Loucy (cell line): Measurements from ENCODE around the gene ITM2B.
A peak's percentile ranks its signal among the peaks of the same experiment; 100 is the strongest.

Experiments used
- H2AFZ ChIP-seq: fragments of 200-600 bp; sonication (generic); 2 replicates; pipeline ENCODE4 v1.6.0; 2016; ENCODE audit warnings: antibody characterized with exemption, mild to moderate bottlenecking, low read length, moderate library complexity
- H3F3A ChIP-seq: fragments of 200-600 bp; 2 replicates; pipeline ENCODE4 v1.6.0; 2016; ENCODE audit warnings: antibody characterized with exemption, low read depth, mild to moderate bottlenecking
- H3K27me3 ChIP-seq: fragments of 200-600 bp; sonication (generic); 2 replicates; pipeline ENCODE4 v1.6.1; 2014; ENCODE audit warnings: low read length, mild to moderate bottlenecking; ENCODE audit not compliant: insufficient read depth, poor library complexity, severe bottlenecking
- H3K36me3 ChIP-seq: fragments of 200-600 bp; sonication (generic); 2 replicates; pipeline ENCODE4 v1.6.1; 2016; ENCODE audit warnings: low read length; ENCODE audit not compliant: insufficient read depth
- H3K4me1 ChIP-seq: fragments of 200-600 bp; sonication (generic); 2 replicates; pipeline ENCODE4 v1.5.1; 2014; ENCODE audit warnings: low read length, mild to moderate bottlenecking; ENCODE audit not compliant: insufficient read depth, poor library complexity, severe bottlenecking
- H3K4me2 ChIP-seq: fragments of 200-600 bp; sonication (generic); 2 replicates; pipeline ENCODE4 v1.6.0; 2014; ENCODE audit warnings: antibody characterized with exemption, low read length, low read depth, mild to moderate bottlenecking; ENCODE audit not compliant: poor library complexity, severe bottlenecking
- H3K4me3 ChIP-seq: fragments of 200-600 bp; sonication (generic); 2 replicates; pipeline ENCODE4 v1.5.1; 2014; ENCODE audit warnings: low read length, mild to moderate bottlenecking, mixed read lengths; ENCODE audit not compliant: poor library complexity, severe bottlenecking
- H3K79me2 ChIP-seq: fragments of 200-600 bp; sonication (generic); 2 replicates; pipeline ENCODE4 v1.6.1; 2014; ENCODE audit warnings: low read length; ENCODE audit not compliant: insufficient read depth
- H3K9ac ChIP-seq: fragments of 200-600 bp; sonication (generic); 2 replicates; pipeline ENCODE4 v1.6.0; 2014; ENCODE audit warnings: mild to moderate bottlenecking, low read depth, low read length, moderate library complexity; ENCODE audit not compliant: poor library complexity, severe bottlenecking
- H3K9me2 ChIP-seq: fragments of 200-600 bp; sonication (generic); replicated peaks from 2 replicates; pipeline ENCODE4 v1.6.1; 2016; ENCODE audit warnings: low read depth, low read length, mixed read lengths
- H3K9me3 ChIP-seq: fragments of 200-600 bp; sonication (generic); 2 replicates; pipeline ENCODE4 v1.6.1; 2014; ENCODE audit warnings: mild to moderate bottlenecking, antibody characterized with exemption, low read length, low read depth; ENCODE audit not compliant: insufficient read depth
- H4K20me1 ChIP-seq: fragments of 200-600 bp; sonication (generic); 2 replicates; pipeline ENCODE4 v1.6.0; 2014; ENCODE audit warnings: antibody characterized with exemption, low read length, mild to moderate bottlenecking; ENCODE audit not compliant: insufficient read depth, poor library complexity, severe bottlenecking
- EZH2phosphoT487 ChIP-seq: fragments of 200-600 bp; IDR thresholded peaks from 2 replicates; pipeline ENCODE4 v1.6.1; 2018; ENCODE audit warnings: antibody characterized with exemption, mild to moderate bottlenecking, moderate library complexity, borderline replicate concordance
- TF ChIP-seq, protein P1 (sequence below): fragments of 200-600 bp; sonication (generic); conservative IDR thresholded peaks from 2 replicates; pipeline ENCODE4 v1.5.1; 2014; ENCODE audit warnings: mild to moderate bottlenecking, antibody characterized with exemption, low read length

Gene ITM2B

DNA sequence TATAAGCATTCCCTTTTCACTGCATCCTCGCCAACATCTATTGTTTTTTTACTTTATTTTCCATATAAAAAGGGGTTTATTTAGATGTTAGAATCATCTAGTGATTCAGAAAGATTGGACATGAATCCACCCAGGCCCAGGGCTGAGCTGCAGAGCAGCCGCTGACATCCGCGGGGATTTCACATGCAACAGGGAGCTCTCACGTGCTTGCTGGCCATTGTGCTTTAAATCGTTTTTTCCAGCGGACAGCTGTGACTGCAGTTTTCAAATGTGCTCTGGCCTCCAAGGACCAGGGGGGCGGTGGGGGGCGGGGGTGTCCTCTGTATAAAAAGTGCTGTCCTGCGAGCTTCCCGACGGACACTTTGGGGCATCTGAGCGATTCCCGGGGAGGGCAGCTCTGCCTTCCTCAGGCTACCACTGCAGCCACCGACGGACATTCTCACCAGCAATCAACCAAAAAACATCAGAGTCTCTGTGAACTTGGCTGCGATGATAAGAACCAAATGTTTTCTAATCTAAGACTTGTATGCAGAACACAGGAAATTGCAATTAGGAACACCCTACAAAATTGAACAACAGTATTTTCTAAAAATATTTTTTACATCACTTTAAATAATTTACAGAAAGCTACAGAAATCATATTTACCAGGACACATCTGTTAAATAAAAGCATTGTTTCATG, 83.1 kb downstream of the ITM2B start:
- Histone ChIP-seq H3K9me3 (no peaks in the 10 kb centered on the region), H3K4me3 (peak overlapping the region; percentile 80), H3K36me3 (0 out of 2 replicates have a peak, but pooled peaks cover 8% of the 10 kb centered on the region), H3K4me2 (peak overlapping the region; percentile 80), H3K9ac (peak overlapping the region; percentile 92), H3K4me1 (peaks cover 17% of the 10 kb centered on the region), H3K79me2 (peaks cover 98% of the 10 kb centered on the region), H3F3A (no peaks in the 10 kb centered on the region), H4K20me1 (peaks cover 31% of the 10 kb centered on the region), H3K27me3 (no peaks in the 10 kb centered on the region), H3K9me2 (no peaks in the 10 kb centered on the region), H2AFZ (no peak overlapping the region)
- no peak for TF ChIP-seq EZH2phosphoT487
- TF ChIP-seq, protein P1, sequence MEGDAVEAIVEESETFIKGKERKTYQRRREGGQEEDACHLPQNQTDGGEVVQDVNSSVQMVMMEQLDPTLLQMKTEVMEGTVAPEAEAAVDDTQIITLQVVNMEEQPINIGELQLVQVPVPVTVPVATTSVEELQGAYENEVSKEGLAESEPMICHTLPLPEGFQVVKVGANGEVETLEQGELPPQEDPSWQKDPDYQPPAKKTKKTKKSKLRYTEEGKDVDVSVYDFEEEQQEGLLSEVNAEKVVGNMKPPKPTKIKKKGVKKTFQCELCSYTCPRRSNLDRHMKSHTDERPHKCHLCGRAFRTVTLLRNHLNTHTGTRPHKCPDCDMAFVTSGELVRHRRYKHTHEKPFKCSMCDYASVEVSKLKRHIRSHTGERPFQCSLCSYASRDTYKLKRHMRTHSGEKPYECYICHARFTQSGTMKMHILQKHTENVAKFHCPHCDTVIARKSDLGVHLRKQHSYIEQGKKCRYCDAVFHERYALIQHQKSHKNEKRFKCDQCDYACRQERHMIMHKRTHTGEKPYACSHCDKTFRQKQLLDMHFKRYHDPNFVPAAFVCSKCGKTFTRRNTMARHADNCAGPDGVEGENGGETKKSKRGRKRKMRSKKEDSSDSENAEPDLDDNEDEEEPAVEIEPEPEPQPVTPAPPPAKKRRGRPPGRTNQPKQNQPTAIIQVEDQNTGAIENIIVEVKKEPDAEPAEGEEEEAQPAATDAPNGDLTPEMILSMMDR = no peak

DNA sequence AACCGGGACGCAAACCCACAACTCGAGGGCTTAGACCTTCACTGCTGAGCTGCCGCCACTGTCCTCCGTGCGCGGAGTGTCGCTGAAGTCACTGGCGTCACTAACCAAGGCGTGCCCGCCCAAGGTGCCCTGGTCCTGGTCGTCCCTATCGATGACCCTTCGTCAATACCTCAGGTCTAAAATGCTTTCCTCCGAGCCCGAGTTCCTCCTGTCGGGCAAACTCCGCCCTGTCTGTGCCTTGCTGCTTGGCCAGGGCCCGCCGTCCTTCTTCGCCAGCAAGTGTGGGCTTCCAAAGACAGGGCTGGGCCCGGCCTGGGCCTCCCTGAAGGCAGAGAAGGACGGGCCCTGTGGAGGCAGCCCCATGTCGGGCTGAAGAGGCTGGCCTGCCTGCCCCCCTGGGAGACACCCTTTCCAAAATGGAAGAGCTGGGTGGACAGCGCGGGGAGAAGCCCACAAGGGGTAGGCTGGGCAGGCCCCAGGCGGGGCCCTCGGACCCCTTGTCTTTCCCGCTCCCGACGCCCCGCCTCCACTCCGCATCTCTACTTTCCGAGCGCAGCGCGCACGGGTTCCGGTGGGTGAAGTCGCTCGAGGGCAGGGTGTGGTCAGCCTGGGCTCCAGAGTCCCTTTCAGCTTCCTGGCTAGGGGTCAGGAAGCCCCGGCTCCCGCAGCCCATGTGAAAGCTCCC, 84.0 kb downstream of the ITM2B start:
- H3K9me2 ChIP-seq = no peaks in the 10 kb centered on the region
- peak overlapping the region; percentile 80 for H3K4me3 ChIP-seq
- H3K4me1 ChIP-seq = peaks cover 15% of the 10 kb centered on the region
- peaks cover 28% of the 10 kb centered on the region for H4K20me1 ChIP-seq
- H3K79me2 ChIP-seq = peaks cover 100% of the 10 kb centered on the region
- H2AFZ ChIP-seq = no peak overlapping the region
- H3F3A ChIP-seq = no peaks in the 10 kb centered on the region
- no peaks in the 10 kb centered on the region for H3K27me3 ChIP-seq
- peak overlapping the region; percentile 92 for H3K9ac ChIP-seq
- H3K4me2 ChIP-seq = peak overlapping the region; percentile 80
- H3K36me3 ChIP-seq = 0 out of 2 replicates have a peak, but pooled peaks cover 8% of the 10 kb centered on the region
- no peak for TF ChIP-seq EZH2phosphoT487
- TF ChIP-seq, protein P1 = no peak
- peaks cover 3% of the 10 kb centered on the region for H3K9me3 ChIP-seq

DNA sequence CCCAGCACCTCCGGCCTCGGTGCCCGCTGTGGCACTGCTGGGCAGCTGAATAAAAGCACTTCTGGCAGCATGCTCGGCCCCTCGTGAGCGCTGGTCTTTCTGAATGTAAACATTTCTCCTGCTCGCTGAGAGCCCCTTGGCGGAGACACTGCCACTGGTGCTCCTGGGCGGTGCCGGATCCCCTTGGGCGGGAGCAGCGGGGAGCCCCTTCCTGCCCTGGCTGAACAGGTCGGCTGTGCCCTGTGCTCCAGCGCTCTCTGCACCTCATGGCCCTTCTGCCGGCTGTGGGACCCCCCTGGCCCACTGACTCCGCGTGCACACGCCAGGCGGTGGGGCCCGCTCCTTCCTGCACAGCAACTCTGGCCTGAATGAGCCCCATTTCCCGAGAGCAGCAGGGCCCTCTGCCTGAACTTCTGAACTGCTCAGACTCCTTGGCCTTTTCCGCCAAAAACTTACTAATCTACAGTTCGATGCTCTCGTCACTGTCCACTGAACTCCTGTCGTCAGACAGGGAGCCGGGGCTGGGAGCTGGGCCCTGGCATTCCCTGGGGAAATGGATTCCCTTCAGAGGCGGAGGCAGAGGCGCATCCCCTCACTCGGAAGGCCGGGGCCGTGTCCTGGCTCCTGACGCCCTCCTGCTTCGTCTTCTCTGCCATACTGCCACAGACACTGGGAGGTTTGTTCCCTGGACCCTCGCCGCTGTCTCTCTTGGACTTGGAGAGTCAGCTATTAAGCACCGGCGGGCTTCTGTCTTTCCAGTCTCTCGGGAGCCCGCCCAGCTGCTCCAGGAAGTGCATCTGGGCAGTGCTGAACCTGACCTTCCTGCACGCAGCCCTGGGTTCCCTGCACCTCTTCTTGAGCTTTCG, 84.7 kb downstream of the ITM2B start:
- no peak for TF ChIP-seq EZH2phosphoT487
- TF ChIP-seq, protein P1 = no peak
- Histone ChIP-seq H2AFZ (no peak overlapping the region), H3K4me1 (peaks cover 11% of the 10 kb centered on the region), H3K9ac (peak overlapping the region; percentile 92), H3K36me3 (0 out of 2 replicates have a peak, but pooled peaks cover 7% of the 10 kb centered on the region), H3K9me3 (peaks cover 10% of the 10 kb centered on the region), H3K27me3 (no peaks in the 10 kb centered on the region), H3K79me2 (peaks cover 100% of the 10 kb centered on the region), H3K4me3 (peak overlapping the region; percentile 80), H3K4me2 (peak overlapping the region; percentile 80), H3F3A (no peaks in the 10 kb centered on the region; the same call in 1 of the 2 replicates), H3K9me2 (no peaks in the 10 kb centered on the region), H4K20me1 (peaks cover 21% of the 10 kb centered on the region)
